Panc1 (cell line): ENCODE results near the gene APOA5. TPM values are rescaled to one million over a fixed set of nuclear protein-coding genes. Genes with fewer than 3 reads are reported as not detected.
"Not testable (repeated sequence)": the region's sequence is repeated elsewhere in the genome, so short reads cannot be mapped to it uniquely, and the experiment has no call there.

ENCODE experiments used
- ATAC-seq: fragments of 200-7000 bp; cut with Tn5 transposase; 2 replicates; pipeline ENCODE4 v1.9.1; 2020; ENCODE audit warnings: mild to moderate bottlenecking, moderate library complexity
- BruUV-seq: library from RNA; stranded (reverse); fragments of 400-500 nt; replicated peaks from 2 replicates; lab custom pipeline; 2021; lab: Mats Ljungman, UMichigan
- CTCF ChIA-PET: fragments of 300-600 bp; sonication (Branson Sonifier 250); formaldehyde crosslinking; loops from one replicate; lab custom pipeline; 2022; ENCODE audit warnings: antibody characterized with exemption; lab: Charles Lee
- POLR2A ChIA-PET: fragments of 300-600 bp; sonication (Branson Sonifier 250); formaldehyde crosslinking; loops from one replicate; lab custom pipeline; 2022; ENCODE audit warnings: antibody characterized with exemption; lab: Charles Lee
- DNase-seq: peaks from one replicate; pipeline ENCODE4 v3.0.0-alpha.2; 2010; ENCODE audit warnings: low read depth, low spot score
- H3K27ac ChIP-seq: 2 replicates; pipeline ENCODE4 v1.5.1; 2011; ENCODE audit warnings: mild to moderate bottlenecking, low read length, inconsistent platforms
- H3K27me3 ChIP-seq: fragments of 200-500 bp; sonication (Bioruptor generic); 2 replicates; pipeline ENCODE4 v1.6.0; 2014; ENCODE audit warnings: low read length, inconsistent platforms; ENCODE audit not compliant: control insufficient read depth, insufficient read depth
- H3K36me3 ChIP-seq: fragments of 200-500 bp; sonication (Bioruptor generic); 2 replicates; pipeline ENCODE4 v1.5.1; 2014; ENCODE audit warnings: inconsistent platforms, mild to moderate bottlenecking, low read length, moderate library complexity; ENCODE audit not compliant: control insufficient read depth, insufficient read depth
- H3K4me1 ChIP-seq: 2 replicates; pipeline ENCODE4 v1.5.1; 2011; ENCODE audit warnings: inconsistent platforms, mild to moderate bottlenecking, low read length, moderate library complexity; ENCODE audit not compliant: control insufficient read depth, insufficient read depth
- H3K4me3 ChIP-seq, 2 experiments: 2 replicates each; pipeline ENCODE4 v1.5.1; 2011 to 2012; ENCODE audit warnings: low read depth in 2 of 2, low read length in 2 of 2, mild to moderate bottlenecking in 2 of 2, inconsistent platforms in 1 of 2, moderate library complexity in 1 of 2
- H3K9me3 ChIP-seq: fragments of 200-500 bp; sonication (Bioruptor generic); 2 replicates; pipeline ENCODE4 v1.5.1; 2014; ENCODE audit warnings: low read depth, mild to moderate bottlenecking, inconsistent platforms, low read length, moderate library complexity; ENCODE audit not compliant: control insufficient read depth, insufficient read depth
- POLR2AphosphoS5 ChIP-seq: IDR thresholded peaks from 2 replicates; pipeline ENCODE4 v1.6.1; 2012; ENCODE audit warnings: mild to moderate bottlenecking, low read depth, low read length, moderate library complexity
- SIN3A ChIP-seq: IDR thresholded peaks from 2 replicates; pipeline ENCODE4 v1.6.1; 2012; ENCODE audit warnings: low read depth, mild to moderate bottlenecking, low read length, moderate library complexity, borderline replicate concordance; ENCODE audit not compliant: insufficient read depth
- TCF7L2 ChIP-seq: IDR thresholded peaks from 2 replicates; pipeline ENCODE4 v1.6.1; 2011; ENCODE audit warnings: mild to moderate bottlenecking, low read depth, low read length, inconsistent platforms
- in situ Hi-C: cut with HindIII; loops from 2 replicates; pipeline ENCODE4 v1.10.0; 2016; ENCODE audit warnings: low sequenced_read_pairs, low pct_unique_long_range_greater_than_20kb
- intact Hi-C: fragments of 100-400 bp; cut with micrococcal nuclease; formaldehyde crosslinking; loops from one replicate; pipeline ENCODE4 v1.10.0; 2022; ENCODE audit not compliant: unreplicated experiment
- total RNA-seq: library from RNA; stranded (reverse); gene quantifications from one replicate; pipeline ENCODE4 v1.2.1, GENCODE V29; 2021; ENCODE audit not compliant: unreplicated experiment
- TF ChIP-seq, protein P1 (sequence below): fragments of 450-650 bp; IDR thresholded peaks from 2 replicates; pipeline ENCODE4 v1.5.1; 2017; ENCODE audit warnings: mild to moderate bottlenecking
- TF ChIP-seq, protein P2 (sequence below), 2 experiments: IDR thresholded peaks; 2 replicates each; pipeline ENCODE4 v1.6.1; 2011 to 2012; ENCODE audit warnings: low read depth in 2 of 2, control low read depth in 1 of 2, low read length in 1 of 2, mild to moderate bottlenecking in 1 of 2, moderate library complexity in 1 of 2; ENCODE audit not compliant: insufficient read depth in 1 of 2

The APOA5 gene
- total RNA-seq, 1 experiment from 2014 or later = 0.39 TPM

DNA sequence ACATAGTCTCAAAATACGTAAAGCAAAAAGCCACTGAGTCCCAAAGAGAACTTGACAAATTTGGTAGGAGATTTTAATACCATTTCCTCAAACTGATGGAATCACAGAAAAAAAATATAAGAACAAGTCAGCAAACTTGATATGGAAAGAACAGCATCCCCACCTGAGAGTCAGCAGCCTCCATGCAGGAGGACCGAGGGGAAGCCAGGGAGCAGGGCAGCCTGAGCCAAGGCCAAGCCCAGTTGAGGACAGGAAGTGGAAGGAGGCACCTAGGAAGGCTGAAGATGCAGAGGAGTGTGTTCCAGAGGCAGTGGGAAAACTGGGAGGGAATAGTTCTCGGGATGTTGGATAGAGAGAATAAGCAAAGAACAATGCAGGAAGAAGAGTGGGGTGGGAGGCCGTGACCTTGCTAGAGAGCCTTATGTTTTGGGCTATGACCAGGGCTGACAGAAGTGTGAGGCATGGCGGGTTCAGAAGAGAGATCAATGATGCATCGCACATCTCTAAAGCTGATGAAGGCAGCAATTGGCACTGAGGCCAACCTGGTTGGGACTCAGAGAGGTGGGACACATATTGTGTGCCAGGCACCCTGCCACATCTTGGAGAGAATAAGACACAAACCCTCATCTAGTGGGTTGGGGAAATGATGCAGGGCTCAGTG is 16.1 kb upstream of the APOA5 start:
- CTCF ChIA-PET = no interaction called here
- Histone ChIP-seq H3K36me3 (no peaks in the 10 kb centered on the region), H3K27ac (no peak overlapping the region), H3K27me3 (no peaks in the 10 kb centered on the region), H3K9me3 (no peaks in the 10 kb centered on the region), H3K4me1 (no peaks in the 10 kb centered on the region), H3K4me3 (no peak overlapping the region)
- POLR2A ChIA-PET = no interaction called here
- no peak for ATAC-seq
- BruUV-seq = no TSS peak
- intact Hi-C loops = no loop called here
- no peak for DNase-seq
- in situ Hi-C loops = no loop called here
- TF ChIP-seq, protein P1, sequence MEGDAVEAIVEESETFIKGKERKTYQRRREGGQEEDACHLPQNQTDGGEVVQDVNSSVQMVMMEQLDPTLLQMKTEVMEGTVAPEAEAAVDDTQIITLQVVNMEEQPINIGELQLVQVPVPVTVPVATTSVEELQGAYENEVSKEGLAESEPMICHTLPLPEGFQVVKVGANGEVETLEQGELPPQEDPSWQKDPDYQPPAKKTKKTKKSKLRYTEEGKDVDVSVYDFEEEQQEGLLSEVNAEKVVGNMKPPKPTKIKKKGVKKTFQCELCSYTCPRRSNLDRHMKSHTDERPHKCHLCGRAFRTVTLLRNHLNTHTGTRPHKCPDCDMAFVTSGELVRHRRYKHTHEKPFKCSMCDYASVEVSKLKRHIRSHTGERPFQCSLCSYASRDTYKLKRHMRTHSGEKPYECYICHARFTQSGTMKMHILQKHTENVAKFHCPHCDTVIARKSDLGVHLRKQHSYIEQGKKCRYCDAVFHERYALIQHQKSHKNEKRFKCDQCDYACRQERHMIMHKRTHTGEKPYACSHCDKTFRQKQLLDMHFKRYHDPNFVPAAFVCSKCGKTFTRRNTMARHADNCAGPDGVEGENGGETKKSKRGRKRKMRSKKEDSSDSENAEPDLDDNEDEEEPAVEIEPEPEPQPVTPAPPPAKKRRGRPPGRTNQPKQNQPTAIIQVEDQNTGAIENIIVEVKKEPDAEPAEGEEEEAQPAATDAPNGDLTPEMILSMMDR = no peak
- no peak for TF ChIP-seq TCF7L2
- no peak for TF ChIP-seq SIN3A
- TF ChIP-seq, protein P2, sequence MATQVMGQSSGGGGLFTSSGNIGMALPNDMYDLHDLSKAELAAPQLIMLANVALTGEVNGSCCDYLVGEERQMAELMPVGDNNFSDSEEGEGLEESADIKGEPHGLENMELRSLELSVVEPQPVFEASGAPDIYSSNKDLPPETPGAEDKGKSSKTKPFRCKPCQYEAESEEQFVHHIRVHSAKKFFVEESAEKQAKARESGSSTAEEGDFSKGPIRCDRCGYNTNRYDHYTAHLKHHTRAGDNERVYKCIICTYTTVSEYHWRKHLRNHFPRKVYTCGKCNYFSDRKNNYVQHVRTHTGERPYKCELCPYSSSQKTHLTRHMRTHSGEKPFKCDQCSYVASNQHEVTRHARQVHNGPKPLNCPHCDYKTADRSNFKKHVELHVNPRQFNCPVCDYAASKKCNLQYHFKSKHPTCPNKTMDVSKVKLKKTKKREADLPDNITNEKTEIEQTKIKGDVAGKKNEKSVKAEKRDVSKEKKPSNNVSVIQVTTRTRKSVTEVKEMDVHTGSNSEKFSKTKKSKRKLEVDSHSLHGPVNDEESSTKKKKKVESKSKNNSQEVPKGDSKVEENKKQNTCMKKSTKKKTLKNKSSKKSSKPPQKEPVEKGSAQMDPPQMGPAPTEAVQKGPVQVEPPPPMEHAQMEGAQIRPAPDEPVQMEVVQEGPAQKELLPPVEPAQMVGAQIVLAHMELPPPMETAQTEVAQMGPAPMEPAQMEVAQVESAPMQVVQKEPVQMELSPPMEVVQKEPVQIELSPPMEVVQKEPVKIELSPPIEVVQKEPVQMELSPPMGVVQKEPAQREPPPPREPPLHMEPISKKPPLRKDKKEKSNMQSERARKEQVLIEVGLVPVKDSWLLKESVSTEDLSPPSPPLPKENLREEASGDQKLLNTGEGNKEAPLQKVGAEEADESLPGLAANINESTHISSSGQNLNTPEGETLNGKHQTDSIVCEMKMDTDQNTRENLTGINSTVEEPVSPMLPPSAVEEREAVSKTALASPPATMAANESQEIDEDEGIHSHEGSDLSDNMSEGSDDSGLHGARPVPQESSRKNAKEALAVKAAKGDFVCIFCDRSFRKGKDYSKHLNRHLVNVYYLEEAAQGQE (IDR thresholded peaks at IDR 0.05; ENCODE audit: insufficient read depth in 1 of 2, low read depth in 2 of 2, low read length in 1 of 2) = no peak
- TF ChIP-seq POLR2AphosphoS5 = no peak

DNA sequence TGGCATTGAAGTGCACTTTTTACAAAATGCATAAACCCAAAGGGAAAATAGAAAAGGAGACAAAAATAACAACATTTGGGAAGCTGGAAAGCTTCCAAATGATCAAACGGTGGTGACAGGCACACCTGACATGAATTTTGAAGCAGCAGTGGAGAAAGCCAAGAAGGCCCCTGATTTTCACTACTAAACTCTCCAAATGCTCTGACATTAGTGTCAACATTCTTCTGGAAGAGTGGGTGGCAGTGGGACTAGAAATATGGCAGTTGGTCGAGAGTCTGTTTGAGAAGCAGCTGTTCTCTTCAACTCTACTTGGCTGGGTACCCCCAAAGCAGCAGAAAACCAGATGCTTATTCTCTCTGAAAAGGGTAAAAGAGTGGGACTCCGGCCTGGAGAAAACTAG is 12.3 kb upstream of the APOA5 start:
- TF ChIP-seq, protein P2 (IDR thresholded peaks at IDR 0.05; ENCODE audit: insufficient read depth in 1 of 2, low read depth in 2 of 2, low read length in 1 of 2) = no peak
- no peak for TF ChIP-seq SIN3A
- TF ChIP-seq, protein P1 = no peak
- no peak for TF ChIP-seq TCF7L2
- no peak for TF ChIP-seq POLR2AphosphoS5
- in situ Hi-C loops = no loop called here
- no peak overlapping the region for H3K4me3 ChIP-seq
- ChIA-PET CTCF (no interaction called here), POLR2A (no interaction called here)
- DNase-seq (no peak), ATAC-seq (no peak)
- intact Hi-C loops = no loop called here
- no peaks in the 10 kb centered on the region; the same call in 1 of the 2 replicates for H3K27me3 ChIP-seq
- no TSS peak for BruUV-seq
- no peaks in the 10 kb centered on the region for H3K36me3 ChIP-seq
- H3K4me1 ChIP-seq = no peaks in the 10 kb centered on the region
- H3K27ac ChIP-seq = no peak overlapping the region
- H3K9me3 ChIP-seq = no peaks in the 10 kb centered on the region

DNA sequence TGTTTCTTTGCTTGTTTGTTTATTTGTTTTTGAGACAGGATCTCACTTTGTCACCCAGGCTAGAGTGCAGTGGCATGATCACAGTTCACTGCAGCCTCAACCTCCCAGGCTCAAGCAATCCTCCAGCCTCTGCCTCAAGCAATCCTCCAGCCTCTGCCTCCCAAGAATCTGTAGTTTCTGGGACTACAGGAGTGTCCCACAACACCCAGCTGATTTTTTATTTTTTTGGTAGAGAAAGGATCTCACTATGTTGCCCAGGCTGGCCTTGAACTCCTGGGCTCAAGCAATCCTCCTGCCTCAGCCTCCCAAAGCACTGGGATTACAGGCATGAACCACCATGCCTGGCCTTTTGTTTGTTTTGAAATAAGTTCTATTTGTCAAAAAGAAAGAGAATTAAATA is 10.0 kb upstream of the APOA5 start:
- intact Hi-C loops, H3K4me3 ChIP-seq, H3K9me3 ChIP-seq, BruUV-seq, H3K27me3 ChIP-seq, in situ Hi-C loops, H3K27ac ChIP-seq, CTCF ChIA-PET, H3K36me3 ChIP-seq, ATAC-seq, POLR2A ChIA-PET, DNase-seq, H3K4me1 ChIP-seq: not testable (repeated sequence)
